HuH-7 (cell line): ENCODE results near the gene SORD.
"Not testable (repeated sequence)": the region's sequence is repeated elsewhere in the genome, so short reads cannot be mapped to it uniquely, and the experiment has no call there.

Experiments
- DNase-seq: peaks from one replicate; pipeline ENCODE4 v3.0.0; 2011; ENCODE audit warnings: low spot score

The SORD gene

GRCh38 chr15:45062301-45062700, 39.3 kb downstream of the SORD start:
- DNase-seq: not testable (repeated sequence)

GRCh38 chr15:45064386-45064785, 41.4 kb downstream of the SORD start:
- no peak for DNase-seq

- not testable (repeated sequence) for DNase-seq
Observed at GRCh38 chr15:45069942-45070360, 47.0 kb downstream of the SORD start.

DNA sequence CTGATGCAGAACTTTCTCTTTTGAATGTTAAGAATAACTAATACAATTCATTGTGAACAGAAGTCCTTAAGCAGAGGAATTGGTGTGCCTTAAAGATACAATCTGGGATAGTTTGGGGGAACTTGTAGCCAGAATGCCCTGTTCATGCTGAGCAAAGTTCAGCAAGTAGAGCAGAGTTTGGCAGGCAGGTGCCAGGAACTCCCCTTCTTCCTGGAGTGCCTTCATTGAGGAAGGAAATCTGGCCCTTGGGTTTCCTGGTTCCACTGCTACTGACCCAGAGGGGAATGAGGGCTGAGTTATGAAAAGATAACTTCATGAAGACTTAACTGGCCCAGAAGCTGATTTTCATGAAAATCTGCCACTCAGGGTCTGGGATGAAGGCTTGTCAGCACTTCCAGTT, 50.6 kb downstream of the SORD start:
- not testable (repeated sequence) for DNase-seq

GRCh38 chr15:45075440-45076320, 52.7 kb downstream of the SORD start:
- not testable (repeated sequence) for DNase-seq

DNA sequence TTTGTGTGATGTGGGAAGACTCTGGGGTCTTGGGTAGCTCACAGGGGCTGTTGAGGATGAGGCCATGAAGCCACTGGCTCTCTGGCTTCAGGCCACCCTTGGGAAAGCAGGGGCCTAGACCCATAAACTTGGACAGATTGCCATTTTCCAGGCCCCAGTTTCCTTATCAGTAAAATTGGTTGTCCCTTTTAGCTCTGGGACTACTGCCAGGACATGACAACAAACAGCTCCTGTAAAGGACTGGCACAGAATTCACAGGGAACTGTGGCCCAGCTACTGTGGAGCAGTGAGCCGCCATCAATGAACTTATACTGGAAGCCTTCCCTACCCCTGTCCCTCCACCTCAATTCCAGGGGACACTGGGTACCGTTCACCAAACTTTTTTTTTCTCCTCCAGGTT, 54.4 kb downstream of the SORD start:
- DNase-seq: not testable (repeated sequence)

GRCh38 chr15:45079201-45079600, 56.2 kb downstream of the SORD start:
- DNase-seq: not testable (repeated sequence)

- not testable (repeated sequence) for DNase-seq
Observed at GRCh38 chr15:45079628-45080246, 56.7 kb downstream of the SORD start.

GRCh38 chr15:45080593-45080992, 57.6 kb downstream of the SORD start:
- not testable (repeated sequence) for DNase-seq

GRCh38 chr15:45082412-45082811, 59.4 kb downstream of the SORD start:
- DNase-seq: not testable (repeated sequence)

GRCh38 chr15:45083223-45083622, 60.2 kb downstream of the SORD start:
- DNase-seq: no peak

- no peak for DNase-seq
Observed at GRCh38 chr15:45084163-45084562, 61.2 kb downstream of the SORD start.

GRCh38 chr15:45087513-45087912, 64.5 kb downstream of the SORD start:
- no peak for DNase-seq

DNA sequence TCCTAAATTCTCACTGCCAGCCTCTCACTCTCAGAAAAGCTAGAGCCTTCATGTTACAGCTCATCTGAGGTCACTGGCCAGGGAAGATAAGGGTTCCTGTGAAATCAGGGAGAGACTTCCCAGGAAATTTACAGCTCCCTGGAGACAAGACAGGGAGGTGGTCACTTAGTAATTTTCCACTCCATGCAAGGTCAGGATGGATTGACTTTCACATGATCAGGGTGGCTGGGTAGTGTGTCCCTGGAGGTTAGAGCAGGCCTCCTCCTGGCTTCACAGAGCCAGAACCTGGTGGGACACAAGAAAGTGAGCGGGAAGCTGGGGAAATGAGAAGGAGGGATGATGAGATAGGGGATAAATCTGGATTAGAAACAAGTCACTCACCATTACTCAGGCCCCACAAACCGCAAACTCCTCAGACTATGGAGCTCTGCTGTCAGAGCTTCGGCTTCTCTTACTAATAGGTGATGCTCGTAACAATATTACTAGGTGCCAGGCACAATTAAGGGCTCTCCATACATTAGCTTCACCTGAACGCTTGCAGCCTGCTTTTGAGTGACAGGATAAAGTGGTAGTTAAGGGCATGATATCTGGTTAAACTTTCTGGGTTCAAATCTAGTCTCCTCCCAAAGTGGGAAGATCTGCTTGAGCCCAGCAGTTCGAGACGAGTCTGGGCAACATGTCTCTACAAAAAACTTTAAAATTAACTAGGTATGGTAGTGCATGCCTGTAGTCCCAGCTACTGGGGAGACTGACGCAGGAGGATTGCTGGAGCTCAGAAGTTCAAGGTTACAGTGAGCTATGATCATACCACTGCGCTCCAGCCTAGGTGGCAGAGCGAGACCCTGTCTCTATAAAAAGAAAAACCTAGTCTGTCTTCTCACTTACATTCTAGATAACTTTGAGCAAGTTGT, 66.1 kb downstream of the SORD start:
- peak; percentile 62 for DNase-seq

GRCh38 chr15:45089712-45090373, 66.8 kb downstream of the SORD start:
- DNase-seq: no peak

- DNase-seq: no peak
Observed at GRCh38 chr15:45091161-45091560, 68.2 kb downstream of the SORD start.

DNA sequence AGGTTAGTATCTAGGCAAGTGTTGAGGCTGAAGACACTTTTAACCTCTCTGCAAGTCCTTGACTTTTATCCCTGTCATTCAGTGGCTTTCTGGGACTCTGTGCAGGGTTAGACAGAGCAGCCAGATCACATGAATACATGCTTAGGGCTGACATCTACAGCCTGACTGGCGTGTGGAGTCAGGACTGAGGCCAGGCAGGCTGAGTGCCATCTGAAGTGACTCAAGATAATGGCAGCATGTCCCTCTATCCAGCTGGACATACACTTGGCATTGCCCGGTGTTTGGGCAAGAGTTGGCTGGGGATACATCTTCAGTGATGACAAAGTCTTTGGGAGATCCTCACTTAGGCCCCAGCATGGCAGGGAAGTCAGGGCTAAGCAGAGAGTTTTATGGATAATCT, 68.6 kb downstream of the SORD start:
- DNase-seq: no peak

GRCh38 chr15:45093013-45093412, 70.0 kb downstream of the SORD start:
- no peak for DNase-seq

GRCh38 chr15:45093622-45094357, 70.8 kb downstream of the SORD start:
- DNase-seq: no peak

DNA sequence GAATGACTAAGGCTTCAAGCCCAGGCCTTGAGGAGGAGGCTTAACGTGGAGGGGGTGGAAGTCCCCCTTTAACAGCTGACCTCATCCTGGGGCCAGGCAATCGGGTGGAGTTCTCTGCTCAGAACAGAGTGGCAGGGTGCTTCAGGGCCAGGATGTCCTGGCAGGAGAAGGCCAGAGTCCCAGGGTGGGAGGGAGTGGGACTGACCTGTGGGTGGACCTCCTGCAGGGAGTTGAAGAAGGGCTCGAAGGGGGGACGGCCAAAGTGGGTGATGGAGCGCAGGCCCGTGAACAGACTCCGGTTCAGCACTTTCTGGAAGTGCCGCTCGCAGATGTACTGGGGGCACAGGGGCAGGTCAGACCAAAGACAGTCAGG, 71.3 kb downstream of the SORD start:
- DNase-seq: no peak

DNA sequence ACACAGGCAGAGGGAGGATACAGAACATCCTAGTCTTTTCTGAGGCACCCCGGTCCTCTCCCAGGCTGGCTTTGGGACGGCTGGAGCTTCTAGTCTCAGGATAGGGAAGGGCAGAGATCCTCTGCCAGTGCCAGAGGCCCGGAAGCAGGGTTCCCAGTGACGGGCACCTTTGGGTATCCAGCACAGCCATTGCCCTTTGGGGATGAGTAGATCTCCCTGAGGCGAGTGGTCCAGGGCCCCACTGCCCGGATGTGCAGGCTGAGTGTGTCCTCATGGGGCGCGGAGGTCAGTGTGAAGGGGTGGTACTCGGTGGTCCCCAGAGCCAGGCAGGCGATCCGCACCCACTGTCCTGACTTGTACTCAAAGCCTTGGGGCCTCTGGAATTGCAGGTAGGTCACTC, 72.7 kb downstream of the SORD start:
- no peak for DNase-seq
